SHP77 (cell line): ENCODE results near the gene STX8.

Experiments used
- DNase-seq, 2 experiments: peaks; one replicate each; lab custom pipeline; 2025; lab: John Stamatoyannopoulos, UW

Gene STX8

GRCh38 chr17:9439851-9440250 is 135.8 kb downstream of the STX8 start:
- DNase-seq, result no peak

DNA sequence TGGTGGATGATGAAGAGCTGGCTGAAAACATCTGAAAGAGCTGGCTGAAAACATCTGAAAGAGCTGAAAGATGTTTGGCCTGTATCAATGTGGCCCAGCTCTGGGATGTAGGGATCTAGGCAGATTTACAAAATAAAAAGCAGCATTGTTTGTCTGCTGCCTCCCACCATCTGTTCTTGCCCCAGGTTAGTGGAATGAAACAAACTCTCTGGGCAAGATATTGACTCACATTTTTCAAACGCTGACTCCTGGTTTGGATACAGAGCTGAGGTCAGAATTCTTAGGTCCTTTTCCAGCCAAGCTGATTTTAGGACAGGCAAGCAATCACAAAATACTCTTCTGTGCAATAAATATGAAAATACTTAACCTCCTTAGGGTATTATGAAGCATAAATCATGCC is 139.0 kb downstream of the STX8 start:
- DNase-seq, result no peak

DNA sequence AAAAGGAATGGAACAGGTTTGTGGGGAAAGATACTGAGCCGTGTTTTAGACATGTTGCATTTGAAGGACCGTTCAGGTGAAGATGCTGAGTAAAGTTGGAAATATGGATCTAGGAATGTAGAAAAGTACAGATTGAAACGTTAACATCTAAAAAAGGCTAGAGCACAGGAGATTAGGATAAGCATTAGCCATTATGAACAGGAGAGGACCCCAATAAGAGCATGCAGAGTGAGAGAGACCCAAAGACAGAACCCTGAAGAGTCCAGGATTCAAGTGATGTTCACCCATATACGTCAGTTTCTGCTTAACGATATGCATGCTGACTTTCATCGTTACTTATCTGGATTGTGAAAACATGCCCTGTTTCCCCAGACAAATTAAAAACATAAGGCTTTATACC is 140.5 kb downstream of the STX8 start:
- DNase-seq, result no peak

- no peak for DNase-seq
Observed at GRCh38 chr17:9434642-9435057, 141.0 kb downstream of the STX8 start.

DNA sequence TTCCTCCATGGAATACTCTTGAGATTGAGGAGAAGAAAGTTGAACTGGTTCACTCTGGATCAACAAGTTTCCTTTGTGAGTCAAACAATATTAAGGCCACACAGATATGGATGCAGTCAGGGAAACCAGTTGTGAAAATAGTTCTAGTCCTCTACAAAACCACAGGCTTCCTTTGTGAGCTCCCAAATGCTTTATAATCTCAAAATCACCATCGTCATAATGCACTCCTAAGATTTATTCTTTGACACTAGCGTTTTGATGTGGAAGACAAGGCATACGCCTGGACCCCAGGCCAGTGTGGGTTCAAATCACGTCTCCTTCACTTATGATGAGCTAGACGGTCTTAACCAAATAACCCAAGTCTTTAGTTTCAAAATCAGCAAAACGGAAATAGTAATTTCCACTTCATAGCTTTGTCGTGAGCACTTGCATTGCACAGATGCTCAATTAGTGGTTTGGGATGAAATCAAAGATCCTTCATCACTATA is 142.6 kb downstream of the STX8 start:
- DNase-seq, result no peak

- DNase-seq, result no peak
Observed at GRCh38 chr17:9432134-9432885, 143.3 kb downstream of the STX8 start.

GRCh38 chr17:9431620-9432019 is 144.0 kb downstream of the STX8 start:
- DNase-seq, result no peak

- no peak for DNase-seq
Observed at GRCh38 chr17:9427465-9428315, 147.9 kb downstream of the STX8 start.

GRCh38 chr17:9424071-9424640 is 151.5 kb downstream of the STX8 start:
- no peak for DNase-seq

DNA sequence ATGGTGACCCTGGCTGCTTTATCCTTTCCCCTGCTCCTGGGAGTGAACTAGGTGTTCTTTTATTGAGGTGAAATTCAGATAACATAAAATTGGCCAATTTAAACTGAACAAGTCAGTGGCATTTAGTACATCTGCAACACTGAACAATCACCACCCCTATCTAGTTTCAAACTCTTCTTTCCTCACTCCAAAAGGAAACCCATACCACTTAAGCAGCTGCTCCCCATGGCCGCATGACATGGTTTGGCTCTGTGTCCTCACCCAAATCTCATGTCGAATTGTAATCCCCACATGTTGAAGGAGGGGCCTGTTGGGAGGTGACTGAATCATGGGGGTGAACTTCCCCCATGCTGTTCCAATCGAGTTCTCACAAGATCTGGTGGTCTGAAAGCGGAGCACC is 154.1 kb downstream of the STX8 start:
- DNase-seq, result no peak

DNA sequence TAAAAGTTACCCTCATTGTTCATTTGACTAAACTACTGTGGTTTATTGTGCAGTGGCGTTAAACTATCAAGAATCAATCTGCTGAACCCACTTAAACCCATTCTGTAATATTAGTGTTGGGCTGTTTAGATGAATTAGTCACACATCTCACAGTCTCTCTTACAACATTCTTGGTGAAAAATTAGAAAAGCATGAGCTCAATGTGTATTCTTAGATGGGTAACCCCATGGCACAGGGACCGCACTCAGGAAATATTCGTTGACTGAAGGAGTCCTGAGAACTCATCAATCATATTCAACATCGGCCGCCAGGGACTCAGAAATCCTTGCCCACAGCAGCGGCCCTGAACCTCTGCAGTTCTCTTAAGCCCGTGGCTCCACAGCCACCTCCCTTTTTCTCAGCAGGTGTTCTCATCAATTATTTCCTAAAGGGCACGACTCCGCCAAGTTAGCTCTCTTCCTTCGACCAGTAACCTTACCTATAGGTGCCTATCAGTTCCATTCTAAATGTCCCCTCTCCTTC is 155.6 kb downstream of the STX8 start:
- no peak for DNase-seq

DNA sequence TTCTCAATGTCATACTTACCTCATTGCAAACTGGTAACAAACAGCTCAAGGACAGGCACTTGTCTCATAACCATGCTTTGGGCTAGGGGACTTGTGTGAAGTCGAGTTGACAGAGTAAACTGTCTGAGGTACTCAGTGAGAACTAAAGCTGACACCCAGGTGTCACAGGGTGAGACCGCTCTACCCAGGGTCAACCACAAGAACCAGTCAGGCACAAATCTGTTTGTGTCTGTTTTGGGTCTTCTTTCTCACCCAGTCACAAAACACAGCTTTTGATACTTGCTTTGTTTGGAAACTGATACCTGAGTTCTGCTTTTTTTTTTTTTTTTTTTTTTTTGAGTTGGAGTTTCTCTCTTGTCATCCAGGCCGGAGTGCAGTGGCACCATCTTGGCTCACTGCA is 161.1 kb downstream of the STX8 start:
- DNase-seq, result no peak

- DNase-seq, result no peak
Observed at GRCh38 chr17:9410737-9411136, 164.9 kb downstream of the STX8 start.

- no peak for DNase-seq
Observed at GRCh38 chr17:9410301-9410700, 165.3 kb downstream of the STX8 start.

- no peak for DNase-seq
Observed at GRCh38 chr17:9409878-9410277, 165.7 kb downstream of the STX8 start.

DNA sequence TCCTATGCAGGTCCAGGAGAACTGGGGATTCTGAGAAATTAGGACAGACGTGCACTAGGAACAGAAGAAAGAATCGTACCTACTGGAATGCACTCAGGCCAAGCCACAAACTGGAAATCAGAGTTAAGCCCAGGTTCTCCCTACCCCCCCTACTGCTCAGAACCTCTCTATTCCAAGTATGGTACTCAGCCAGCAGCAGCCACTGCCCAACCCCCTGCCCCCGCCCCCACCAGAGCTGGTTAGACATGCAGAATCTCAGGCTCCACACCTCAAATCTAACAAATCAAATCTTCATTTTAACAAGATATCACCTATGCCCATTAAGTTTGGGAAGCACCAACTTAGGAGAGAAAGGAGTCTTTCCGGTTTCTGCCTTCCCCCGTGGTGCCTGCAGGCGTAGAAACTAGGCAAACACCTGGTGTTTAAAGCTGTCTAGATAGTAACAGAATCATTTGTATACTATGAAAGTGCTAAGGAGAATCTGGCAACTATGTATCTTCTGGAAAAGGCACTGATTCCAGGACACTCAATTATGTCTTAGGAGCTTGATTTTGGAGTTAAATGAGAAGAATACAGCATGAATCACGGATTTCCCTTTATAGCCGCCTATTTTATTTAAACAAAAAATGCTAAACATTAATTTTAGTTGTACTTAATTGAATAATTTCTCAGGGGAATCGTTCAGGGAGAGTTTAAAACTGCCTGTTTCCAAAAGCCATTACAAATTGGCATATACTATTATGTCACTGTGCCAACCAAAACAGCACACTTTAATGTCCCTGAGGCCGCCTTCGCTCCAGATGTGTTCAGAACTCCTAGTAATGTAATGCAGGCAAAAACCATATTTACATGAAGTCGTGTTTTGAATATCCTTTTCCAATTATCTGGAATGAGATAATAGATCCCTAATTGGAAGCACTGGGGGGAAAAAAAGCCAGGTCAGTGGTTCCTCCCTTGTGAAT is 166.5 kb downstream of the STX8 start:
- DNase-seq, result no peak

GRCh38 chr17:9408381-9408780 is 167.2 kb downstream of the STX8 start:
- no peak for DNase-seq

- DNase-seq, result no peak
Observed at GRCh38 chr17:9406046-9406606, 169.5 kb downstream of the STX8 start.

DNA sequence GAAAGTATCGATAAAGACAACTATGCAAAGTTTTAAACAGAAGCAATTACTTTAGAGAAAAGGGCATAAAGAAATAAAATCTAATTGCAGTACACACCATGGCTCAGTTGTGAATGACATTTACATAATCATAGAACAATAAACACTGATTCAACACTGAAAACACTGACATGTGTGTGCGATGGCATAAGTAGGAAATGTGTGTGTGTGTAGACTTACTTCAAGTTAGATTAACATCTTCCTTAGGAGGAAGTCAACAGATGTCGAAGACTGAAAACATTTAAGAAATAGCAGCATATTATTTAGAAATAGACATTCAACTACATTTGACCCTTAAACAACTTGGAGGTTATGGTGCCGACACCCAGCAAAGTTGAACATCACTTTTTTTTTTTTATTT is 172.4 kb downstream of the STX8 start:
- no peak for DNase-seq

DNA sequence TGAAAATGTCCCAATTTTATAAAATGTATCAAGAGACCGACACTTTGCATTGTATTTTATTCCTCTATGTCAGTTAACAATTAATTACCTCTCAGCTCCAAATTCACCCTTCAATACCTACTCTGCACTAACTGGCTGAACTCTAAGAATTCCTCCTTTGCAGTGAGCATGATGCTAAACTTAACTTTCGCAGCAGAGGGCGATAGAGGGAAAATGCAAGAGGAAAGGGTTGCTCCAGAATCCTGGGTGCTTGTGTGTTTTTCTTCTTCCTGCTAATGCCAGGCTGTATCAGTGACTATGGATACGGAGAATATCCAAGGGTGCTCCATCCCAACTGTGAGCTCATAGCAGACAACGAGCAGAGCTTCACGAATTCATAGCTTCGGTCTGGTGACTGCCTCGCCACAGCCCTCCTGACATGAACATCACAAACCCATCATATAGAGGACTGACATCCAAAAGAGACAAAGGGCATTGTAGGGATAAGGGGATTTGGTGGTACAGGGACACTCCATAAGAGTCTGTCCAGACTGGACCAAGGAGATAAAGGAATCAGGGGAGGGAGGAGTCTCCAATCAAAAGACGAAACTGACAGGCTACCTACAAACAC is 172.9 kb downstream of the STX8 start:
- peak; percentile 50 to 56 for DNase-seq

- no peak for DNase-seq
Observed at GRCh38 chr17:9401434-9401833, 174.2 kb downstream of the STX8 start.
